ENCODE measurements around the gene GALNT5. TPM values are rescaled to one million over a fixed set of nuclear protein-coding genes. Genes with fewer than 3 reads are reported as not detected.
"Not testable (repeated sequence)": the region's sequence is repeated elsewhere in the genome, so short reads cannot be mapped to it uniquely, and the experiment has no call there.

GALNT5 gene
- not detected in 2 replicates for total RNA-seq

GRCh38 chr2:157257312-157258252, at the start of gene GALNT5:
GALNT5 (plus strand) TSS chr2:157257705; CDS start chr2:157258083, 378 bp downstream.
- no peak for DNase-seq (ENCODE audit: low spot score)
- H3K27ac Mint-ChIP-seq = no peak within 1 kb of the TSS
- no peaks in the 10 kb centered on the region for H3K9me3 Mint-ChIP-seq
- no peak within 1 kb of the TSS for H3K4me3 Mint-ChIP-seq (ENCODE audit: low read depth)
- H3K36me3 Mint-ChIP-seq (ENCODE audit: low read depth) = peaks cover 3% of the 10 kb centered on the region
- H3K4me1 Mint-ChIP-seq (ENCODE audit: low read depth) = peaks cover 56% of the 10 kb centered on the region
- intact Hi-C loops (cut with micrococcal nuclease) = loop anchor here (2.0 to 5.0 kb wide), 3 partner anchors 13 to 1880 kb away; no protein-coding TSS in a partner anchor
- H3K27me3 Mint-ChIP-seq (ENCODE audit: low read depth) = peaks cover 11% of the 10 kb centered on the region

GRCh38 chr2:157216286-157216965, 41.1 kb upstream of the GALNT5 start:
- intact Hi-C loops (cut with micrococcal nuclease) = no loop called here
- Mint-ChIP-seq H3K36me3 (ENCODE audit: low read depth) (no peaks in the 10 kb centered on the region), H3K27ac (no peak overlapping the region), H3K4me1 (ENCODE audit: low read depth) (no peaks in the 10 kb centered on the region), H3K9me3 (no peaks in the 10 kb centered on the region), H3K27me3 (ENCODE audit: low read depth) (peaks cover 22% of the 10 kb centered on the region), H3K4me3 (ENCODE audit: low read depth) (no peak overlapping the region)
- DNase-seq (ENCODE audit: low spot score) = no peak

- Mint-ChIP-seq H3K4me1 (ENCODE audit: low read depth) (no peaks in the 10 kb centered on the region), H3K36me3 (ENCODE audit: low read depth) (no peaks in the 10 kb centered on the region), H3K4me3 (ENCODE audit: low read depth) (no peak overlapping the region), H3K9me3 (no peaks in the 10 kb centered on the region), H3K27ac (no peak overlapping the region), H3K27me3 (ENCODE audit: low read depth) (peaks cover 26% of the 10 kb centered on the region)
- intact Hi-C loops (cut with micrococcal nuclease) = no loop called here
- no peak for DNase-seq (ENCODE audit: low spot score)
These were observed 40.1 kb upstream of the GALNT5 start for GRCh38 chr2:157217409-157217808.

GRCh38 chr2:157218911-157219310, 38.6 kb upstream of the GALNT5 start:
- Mint-ChIP-seq H3K4me1 (ENCODE audit: low read depth) (no peaks in the 10 kb centered on the region), H3K27ac (no peak overlapping the region), H3K36me3 (ENCODE audit: low read depth) (no peaks in the 10 kb centered on the region), H3K27me3 (ENCODE audit: low read depth) (peaks cover 24% of the 10 kb centered on the region), H3K9me3 (no peaks in the 10 kb centered on the region), H3K4me3 (ENCODE audit: low read depth) (no peak overlapping the region)
- intact Hi-C loops (cut with micrococcal nuclease) = no loop called here
- no peak for DNase-seq (ENCODE audit: low spot score)

- Mint-ChIP-seq H3K36me3 (ENCODE audit: low read depth) (no peaks in the 10 kb centered on the region), H3K4me1 (ENCODE audit: low read depth) (no peaks in the 10 kb centered on the region), H3K9me3 (no peaks in the 10 kb centered on the region), H3K27me3 (ENCODE audit: low read depth) (peaks cover 24% of the 10 kb centered on the region), H3K27ac (no peak overlapping the region), H3K4me3 (ENCODE audit: low read depth) (no peak overlapping the region)
- no peak for DNase-seq (ENCODE audit: low spot score)
- intact Hi-C loops (cut with micrococcal nuclease) = no loop called here
These were observed 37.0 kb upstream of the GALNT5 start for GRCh38 chr2:157220502-157220901.

- no peak overlapping the region for H3K27ac Mint-ChIP-seq
- no peaks in the 10 kb centered on the region for H3K36me3 Mint-ChIP-seq (ENCODE audit: low read depth)
- DNase-seq (ENCODE audit: low spot score) = no peak
- H3K4me3 Mint-ChIP-seq (ENCODE audit: low read depth) = no peak overlapping the region
- intact Hi-C loops (cut with micrococcal nuclease) = no loop called here
- H3K4me1 Mint-ChIP-seq (ENCODE audit: low read depth) = no peaks in the 10 kb centered on the region
- H3K27me3 Mint-ChIP-seq (ENCODE audit: low read depth) = peaks cover 26% of the 10 kb centered on the region
- H3K9me3 Mint-ChIP-seq = no peaks in the 10 kb centered on the region
These were observed 36.0 kb upstream of the GALNT5 start for GRCh38 chr2:157221394-157221988.

GRCh38 chr2:157223624-157224205, 33.8 kb upstream of the GALNT5 start:
- H3K27ac Mint-ChIP-seq = no peak overlapping the region
- no peaks in the 10 kb centered on the region for H3K4me1 Mint-ChIP-seq (ENCODE audit: low read depth)
- H3K36me3 Mint-ChIP-seq (ENCODE audit: low read depth) = no peaks in the 10 kb centered on the region
- no peaks in the 10 kb centered on the region for H3K9me3 Mint-ChIP-seq
- no peak for DNase-seq (ENCODE audit: low spot score)
- H3K27me3 Mint-ChIP-seq (ENCODE audit: low read depth) = peaks cover 34% of the 10 kb centered on the region
- H3K4me3 Mint-ChIP-seq (ENCODE audit: low read depth) = no peak overlapping the region
- intact Hi-C loops (cut with micrococcal nuclease) = no loop called here

- peaks cover 36% of the 10 kb centered on the region for H3K27me3 Mint-ChIP-seq (ENCODE audit: low read depth)
- not testable (repeated sequence) for DNase-seq (ENCODE audit: low spot score)
These were observed 33.1 kb upstream of the GALNT5 start for GRCh38 chr2:157224448-157224847.

GRCh38 chr2:157227592-157227991, 29.9 kb upstream of the GALNT5 start:
- Mint-ChIP-seq H3K9me3 (no peaks in the 10 kb centered on the region), H3K27me3 (ENCODE audit: low read depth) (peaks cover 27% of the 10 kb centered on the region), H3K4me1 (ENCODE audit: low read depth) (no peaks in the 10 kb centered on the region), H3K4me3 (ENCODE audit: low read depth) (no peak overlapping the region), H3K36me3 (ENCODE audit: low read depth) (no peaks in the 10 kb centered on the region), H3K27ac (no peak overlapping the region)
- intact Hi-C loops (cut with micrococcal nuclease) = no loop called here
- no peak for DNase-seq (ENCODE audit: low spot score)

More at GRCh38 chr2:157224448-157224847, 33.1 kb upstream of the GALNT5 start:
- H3K4me3 Mint-ChIP-seq (ENCODE audit: low read depth); intact Hi-C loops (cut with micrococcal nuclease); H3K27ac Mint-ChIP-seq; H3K9me3 Mint-ChIP-seq; H3K4me1 Mint-ChIP-seq (ENCODE audit: low read depth); H3K36me3 Mint-ChIP-seq (ENCODE audit: low read depth): not testable (repeated sequence)

GRCh38 chr2:157228946-157229345, 28.6 kb upstream of the GALNT5 start:
- Mint-ChIP-seq H3K4me3 (ENCODE audit: low read depth) (no peak overlapping the region), H3K4me1 (ENCODE audit: low read depth) (no peaks in the 10 kb centered on the region), H3K27me3 (ENCODE audit: low read depth) (peaks cover 31% of the 10 kb centered on the region), H3K9me3 (no peaks in the 10 kb centered on the region), H3K36me3 (ENCODE audit: low read depth) (no peaks in the 10 kb centered on the region), H3K27ac (no peak overlapping the region)
- intact Hi-C loops (cut with micrococcal nuclease) = no loop called here
- DNase-seq (ENCODE audit: low spot score) = no peak

GRCh38 chr2:157229572-157229971, 27.9 kb upstream of the GALNT5 start:
- peaks cover 31% of the 10 kb centered on the region for H3K27me3 Mint-ChIP-seq (ENCODE audit: low read depth)
- no peak overlapping the region for H3K4me3 Mint-ChIP-seq (ENCODE audit: low read depth)
- no peaks in the 10 kb centered on the region for H3K36me3 Mint-ChIP-seq (ENCODE audit: low read depth)
- DNase-seq (ENCODE audit: low spot score) = no peak
- H3K9me3 Mint-ChIP-seq = no peaks in the 10 kb centered on the region
- intact Hi-C loops (cut with micrococcal nuclease) = no loop called here
- no peaks in the 10 kb centered on the region for H3K4me1 Mint-ChIP-seq (ENCODE audit: low read depth)
- H3K27ac Mint-ChIP-seq = no peak overlapping the region

GRCh38 chr2:157231476-157231875, 26.0 kb upstream of the GALNT5 start:
- Mint-ChIP-seq H3K27ac (no peak overlapping the region), H3K4me3 (ENCODE audit: low read depth) (no peak overlapping the region), H3K9me3 (no peaks in the 10 kb centered on the region), H3K4me1 (ENCODE audit: low read depth) (no peaks in the 10 kb centered on the region), H3K27me3 (ENCODE audit: low read depth) (peaks cover 31% of the 10 kb centered on the region), H3K36me3 (ENCODE audit: low read depth) (no peaks in the 10 kb centered on the region)
- intact Hi-C loops (cut with micrococcal nuclease) = no loop called here
- DNase-seq (ENCODE audit: low spot score) = no peak
